GM18502 (cell line): ENCODE measurements around the gene TPCN2.

Experiments
- ATAC-seq: cut with Tn5 transposase; IDR thresholded peaks from one replicate; pipeline ENCODE4 v1.9.1; 2021; ENCODE audit warnings: mild to moderate bottlenecking; ENCODE audit not compliant: unreplicated experiment, poor library complexity

The TPCN2 gene

DNA sequence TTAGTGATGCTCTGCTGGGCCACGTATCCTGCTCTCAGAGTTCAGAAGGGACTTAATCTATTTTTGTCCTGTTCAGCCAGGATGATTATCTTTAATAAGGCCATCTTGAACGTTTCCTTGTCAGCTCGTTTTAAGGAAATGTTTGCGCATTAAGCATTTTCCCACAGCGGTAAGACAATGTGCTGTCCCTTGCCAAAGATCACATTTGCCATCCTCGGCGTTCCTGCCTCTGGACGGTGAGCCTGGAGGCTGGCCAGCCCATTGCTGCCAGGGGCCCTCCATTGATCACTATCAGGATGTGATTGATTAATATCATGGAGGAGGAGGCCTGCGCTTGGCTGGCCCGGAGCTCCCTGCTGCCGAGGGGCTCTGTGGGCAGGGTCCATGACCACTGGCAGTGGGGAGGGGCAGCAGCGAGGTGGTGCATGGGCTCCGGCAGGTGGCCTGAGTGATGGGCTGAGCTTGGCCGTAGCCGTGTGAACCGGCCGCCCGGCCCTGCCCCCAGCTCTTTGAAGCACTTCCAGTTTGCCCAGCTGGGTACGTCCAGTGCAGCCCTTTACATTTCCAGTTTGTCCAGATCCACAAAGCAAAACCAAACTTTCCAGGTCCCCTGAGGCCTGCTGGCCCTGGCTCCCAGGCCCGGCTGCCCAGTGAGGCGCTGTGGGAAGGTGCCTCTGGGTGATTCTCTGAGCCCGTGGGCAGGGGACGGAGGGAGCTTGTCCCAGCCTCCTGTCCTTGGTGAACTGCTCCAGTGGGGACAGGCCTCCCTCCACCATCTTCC, 57.5 kb downstream of the TPCN2 start:
- no peak for ATAC-seq

- ATAC-seq: no peak
These were observed 58.7 kb downstream of the TPCN2 start for GRCh38 chr11:69107413-69107812.

DNA sequence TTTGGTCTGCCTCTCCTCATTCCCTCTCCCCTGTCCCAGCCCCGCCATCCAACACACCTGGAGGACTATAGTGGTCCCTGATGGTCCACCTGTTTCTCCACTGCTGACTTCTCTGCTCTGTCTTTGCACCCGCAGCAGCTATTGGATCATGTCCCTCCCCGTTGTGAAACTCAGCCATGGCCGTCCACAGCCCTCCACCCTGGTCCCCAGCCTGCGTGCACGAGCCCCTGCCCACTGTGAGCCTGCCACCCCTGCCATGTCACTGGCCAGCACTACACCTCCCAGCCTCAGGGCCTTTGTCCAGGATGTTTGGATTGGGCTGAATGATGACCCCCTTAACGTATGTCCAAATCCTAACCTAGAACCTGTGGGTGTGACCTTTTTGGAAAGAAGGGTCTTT, 59.3 kb downstream of the TPCN2 start:
- ATAC-seq: no peak

DNA sequence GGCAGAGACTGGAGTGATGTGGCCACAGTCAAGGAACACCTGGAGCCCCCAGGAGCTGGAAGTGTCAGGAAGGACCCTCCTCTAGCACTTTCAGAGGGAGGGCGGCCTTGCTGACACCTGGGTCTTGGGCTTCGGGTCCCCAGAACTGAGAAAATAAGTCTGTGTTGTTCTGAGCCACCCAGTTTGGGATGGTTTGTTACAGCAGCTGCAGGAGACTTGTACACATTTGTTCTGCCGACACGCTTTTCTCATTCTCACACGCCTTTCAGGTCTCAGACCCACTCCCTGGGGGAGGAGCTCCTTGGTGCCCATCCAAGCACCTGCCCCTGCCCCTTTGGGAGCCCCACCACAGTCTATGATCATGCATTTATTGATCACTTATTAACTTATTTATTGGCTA, 59.8 kb downstream of the TPCN2 start:
- no peak for ATAC-seq

GRCh38 chr11:69109101-69109500, 60.4 kb downstream of the TPCN2 start:
- ATAC-seq: no peak

GRCh38 chr11:69110451-69110850, 61.7 kb downstream of the TPCN2 start:
- ATAC-seq: no peak

- no peak for ATAC-seq
These were observed 63.2 kb downstream of the TPCN2 start for GRCh38 chr11:69111624-69112542.

DNA sequence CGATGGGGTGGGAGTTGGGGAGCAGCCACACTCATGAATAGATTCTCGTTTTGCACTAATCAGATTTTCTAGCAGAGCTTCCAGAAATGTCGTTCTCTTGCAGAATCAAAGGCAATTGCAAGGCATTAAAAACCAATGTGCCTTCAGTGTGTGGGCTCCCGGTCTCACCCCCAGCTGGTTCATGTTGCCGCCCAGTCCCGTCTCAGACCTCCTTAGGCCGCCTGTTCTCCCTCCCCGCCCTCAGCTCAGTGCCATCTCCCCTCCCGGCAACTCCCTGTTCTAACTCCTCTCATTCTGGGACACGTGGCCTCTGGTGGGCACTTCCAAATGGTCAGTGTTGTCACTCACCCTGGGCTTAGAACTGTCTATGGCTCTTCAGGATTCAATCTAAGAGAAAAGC, 64.5 kb downstream of the TPCN2 start:
- no peak for ATAC-seq

GRCh38 chr11:69113646-69114340, 65.1 kb downstream of the TPCN2 start:
- no peak for ATAC-seq

- ATAC-seq: no peak
These were observed 65.6 kb downstream of the TPCN2 start for GRCh38 chr11:69114362-69114761.

DNA sequence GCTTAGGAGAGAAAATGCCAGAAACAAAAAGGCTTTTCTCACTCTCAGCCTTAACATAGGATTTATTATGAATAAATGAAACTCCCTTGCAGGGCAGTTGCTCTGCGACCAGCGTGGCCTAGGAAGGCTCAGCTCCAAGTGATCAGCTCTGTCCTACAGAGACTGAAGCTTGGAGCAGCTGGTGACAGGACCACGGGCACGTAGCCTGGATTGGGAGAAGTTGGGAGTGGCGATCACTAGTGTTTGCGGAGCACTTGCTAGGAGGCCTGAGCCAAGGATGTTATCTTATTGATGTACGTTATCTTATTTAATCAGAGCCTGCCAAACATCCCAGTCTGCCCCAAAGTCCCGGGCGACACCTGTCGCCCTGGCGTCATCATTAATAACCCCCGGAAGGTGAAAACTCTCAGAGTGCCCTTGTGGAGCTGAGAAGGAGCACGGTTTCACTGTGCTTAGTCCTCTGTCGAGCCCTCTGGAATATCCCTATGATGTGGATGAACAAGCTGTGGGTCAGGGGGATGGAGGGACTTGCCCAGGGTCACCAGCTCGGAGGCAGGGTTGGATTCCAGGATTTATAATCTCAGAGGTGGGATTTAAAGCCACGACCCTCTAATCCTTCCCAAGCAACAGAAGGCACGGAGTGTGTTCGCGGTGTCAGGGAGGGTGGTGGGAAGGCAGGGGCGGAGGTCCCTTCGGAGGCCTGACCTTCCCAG, 66.2 kb downstream of the TPCN2 start:
- no peak for ATAC-seq

DNA sequence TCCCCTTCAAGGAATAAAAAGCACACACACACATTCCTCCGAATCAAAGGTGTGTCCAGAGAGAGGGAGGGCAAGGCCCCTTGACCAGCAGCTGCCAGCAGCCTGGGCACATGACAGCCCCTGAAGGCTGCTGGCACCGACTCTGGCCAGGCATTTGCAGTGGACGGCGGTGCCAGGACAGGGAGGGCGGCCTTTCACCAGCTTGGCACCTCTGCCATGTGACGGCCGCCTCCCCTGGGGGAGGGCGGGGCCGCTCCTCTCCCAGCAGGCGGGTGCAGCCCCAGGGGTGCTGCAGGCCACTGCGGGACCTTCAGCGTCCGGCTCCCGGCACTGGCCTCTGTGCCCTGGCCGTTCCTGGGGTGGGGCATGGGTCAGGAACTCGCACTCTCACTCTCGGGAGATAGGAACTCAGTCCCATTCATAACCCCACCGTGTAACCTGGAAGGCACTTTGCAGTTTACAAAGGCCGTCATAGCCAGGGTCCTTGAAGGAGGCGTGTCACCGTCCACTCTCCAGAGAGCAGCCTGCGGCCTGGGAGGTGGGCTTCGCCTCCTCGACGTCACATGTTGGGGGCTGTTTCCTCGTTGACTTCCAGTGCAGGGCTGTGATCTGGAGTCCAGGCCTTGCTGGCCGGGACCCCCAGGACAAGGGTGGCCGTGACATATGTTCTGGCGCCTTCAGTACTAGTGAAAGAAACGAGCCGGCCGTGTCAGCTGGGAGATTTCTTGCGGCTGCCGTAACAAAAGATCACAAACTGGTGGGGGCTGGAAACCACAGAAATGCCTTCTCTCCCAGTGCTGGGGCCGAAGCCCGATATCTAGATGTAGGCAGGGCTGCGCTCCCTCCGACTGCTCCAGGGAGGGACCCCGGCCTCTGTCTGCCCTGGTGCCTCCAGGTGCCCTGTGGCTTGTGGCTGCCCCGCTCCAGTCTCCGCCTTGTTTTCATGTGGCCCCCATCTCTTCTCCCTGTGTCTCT, 67.1 kb downstream of the TPCN2 start:
- no peak for ATAC-seq

DNA sequence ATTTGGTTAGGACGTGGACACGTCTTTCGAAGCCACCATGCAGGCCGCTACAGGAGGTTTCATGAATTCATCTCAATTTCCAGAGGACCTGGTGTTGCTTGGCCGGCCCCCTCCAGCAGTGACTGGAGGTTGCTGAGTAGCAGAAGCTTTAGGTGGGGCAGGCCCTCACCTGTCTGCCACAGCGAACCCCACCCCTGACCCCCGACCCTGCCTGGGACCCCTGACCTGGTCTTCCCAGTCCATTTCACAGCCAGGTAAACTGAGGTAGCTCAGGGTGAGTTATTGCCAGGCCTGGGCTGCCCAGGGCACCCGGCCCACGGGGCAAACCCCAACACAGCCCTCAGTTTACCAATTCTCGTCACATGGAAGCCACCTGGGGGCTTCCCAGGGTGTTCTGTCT, 67.9 kb downstream of the TPCN2 start:
- no peak for ATAC-seq

DNA sequence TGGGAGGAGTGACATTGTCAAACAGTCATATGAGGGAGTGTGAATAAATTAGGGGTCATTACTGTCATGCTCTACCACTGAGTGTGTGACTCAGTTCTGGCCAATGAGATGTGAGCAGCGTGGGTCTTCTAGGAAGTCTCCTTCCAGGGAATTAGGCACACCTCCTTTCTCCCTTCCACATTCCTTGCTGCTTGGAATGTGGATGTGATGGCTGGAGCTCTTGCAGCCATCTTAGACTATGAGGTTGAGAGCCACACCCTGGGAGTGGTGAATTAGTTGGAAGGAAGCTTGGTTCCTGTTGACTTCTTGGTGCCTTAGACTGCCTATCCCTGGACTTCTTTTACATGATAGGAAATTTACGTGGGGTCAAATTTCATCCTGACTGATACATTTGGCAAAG, 70.5 kb downstream of the TPCN2 start:
- ATAC-seq: no peak

GRCh38 chr11:69120096-69120875, 71.6 kb downstream of the TPCN2 start:
- ATAC-seq: no peak

DNA sequence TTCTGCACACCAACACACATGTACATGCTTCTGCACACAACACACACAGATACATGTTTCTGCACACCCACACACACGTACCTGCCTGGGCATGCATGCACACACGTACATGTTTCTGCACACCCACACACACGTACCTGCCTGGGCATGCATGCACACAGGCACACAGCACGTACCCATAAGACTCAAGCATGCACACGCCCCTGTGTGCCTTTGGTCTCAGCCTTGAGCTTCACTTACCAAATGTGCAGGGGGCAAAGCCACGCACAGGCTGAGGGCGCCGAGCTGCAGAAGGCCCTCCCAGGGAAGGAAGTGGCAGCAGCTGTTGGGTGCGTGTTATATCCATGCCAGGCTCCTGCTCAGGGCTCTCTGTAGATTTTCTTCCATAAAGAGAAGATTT, 72.3 kb downstream of the TPCN2 start:
- no peak for ATAC-seq

GRCh38 chr11:69121621-69122325, 73.0 kb downstream of the TPCN2 start:
- no peak for ATAC-seq

DNA sequence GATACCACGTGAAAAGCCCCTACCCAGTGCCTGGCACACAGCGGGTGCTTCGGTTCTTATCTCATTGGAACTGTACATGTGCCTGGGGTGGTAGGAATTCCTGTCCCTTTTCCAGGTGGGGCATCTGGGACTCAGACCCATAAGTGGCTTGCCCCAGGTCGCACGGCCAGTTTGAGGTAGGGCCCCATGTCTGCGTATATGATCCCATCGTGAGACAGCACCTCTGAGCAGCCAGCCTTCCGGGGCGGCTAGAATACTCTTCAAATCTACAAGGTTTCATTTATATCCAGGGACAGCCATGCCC, 73.5 kb downstream of the TPCN2 start:
- ATAC-seq: no peak
